ENCODE measurements around the gene SCMH1. TPM values are rescaled to one million over a fixed set of nuclear protein-coding genes. Genes with fewer than 3 reads are reported as not detected.

SCMH1 gene
- total RNA-seq, 2 experiments from 2014 or later = 26.3 to 27.8 TPM

- Mint-ChIP-seq H3K4me3 (no peak overlapping the region), H3K9me3 (no peaks in the 10 kb centered on the region), H3K4me1 (peaks cover 45% of the 10 kb centered on the region), H3K27ac (no peak overlapping the region), H3K27me3 (no peaks in the 10 kb centered on the region), H3K36me3 (peaks cover 72% of the 10 kb centered on the region)
- DNase-seq = no peak
These were observed 254.4 kb downstream of the SCMH1 start for GRCh38 chr1:40987439-40988276.

GRCh38 chr1:40986956-40987355 is 255.2 kb downstream of the SCMH1 start:
- DNase-seq = no peak
- H3K27ac Mint-ChIP-seq = no peak overlapping the region

GRCh38 chr1:40986328-40986783 is 255.8 kb downstream of the SCMH1 start:
- Mint-ChIP-seq H3K4me3 (no peak overlapping the region), H3K9me3 (no peaks in the 10 kb centered on the region), H3K36me3 (peaks cover 73% of the 10 kb centered on the region), H3K4me1 (peaks cover 53% of the 10 kb centered on the region), H3K27me3 (no peaks in the 10 kb centered on the region), H3K27ac (no peak overlapping the region)
- no peak for DNase-seq

More at GRCh38 chr1:40986956-40987355, 255.2 kb downstream of the SCMH1 start:
- Mint-ChIP-seq H3K4me1 (peaks cover 50% of the 10 kb centered on the region), H3K9me3 (no peaks in the 10 kb centered on the region), H3K27me3 (no peaks in the 10 kb centered on the region), H3K4me3 (no peak overlapping the region), H3K36me3 (peaks cover 74% of the 10 kb centered on the region)

GRCh38 chr1:40985875-40986274 is 256.2 kb downstream of the SCMH1 start:
- Mint-ChIP-seq H3K4me1 (peaks cover 58% of the 10 kb centered on the region), H3K9me3 (no peaks in the 10 kb centered on the region), H3K4me3 (no peak overlapping the region)

GRCh38 chr1:40985161-40985560 is 256.9 kb downstream of the SCMH1 start:
- DNase-seq = no peak
- Mint-ChIP-seq H3K27ac (peak overlapping the region; percentile 10), H3K36me3 (peaks cover 76% of the 10 kb centered on the region), H3K9me3 (no peaks in the 10 kb centered on the region), H3K4me3 (no peak overlapping the region), H3K27me3 (no peaks in the 10 kb centered on the region), H3K4me1 (peaks cover 59% of the 10 kb centered on the region)

More at GRCh38 chr1:40985875-40986274, 256.2 kb downstream of the SCMH1 start:
- Mint-ChIP-seq H3K27me3 (no peaks in the 10 kb centered on the region), H3K36me3 (peaks cover 75% of the 10 kb centered on the region), H3K27ac (peak overlapping the region; percentile 17)
- DNase-seq = no peak

GRCh38 chr1:40984531-40984930 is 257.6 kb downstream of the SCMH1 start:
- H3K36me3 Mint-ChIP-seq = peaks cover 71% of the 10 kb centered on the region
- H3K9me3 Mint-ChIP-seq = no peaks in the 10 kb centered on the region
- H3K27me3 Mint-ChIP-seq = no peaks in the 10 kb centered on the region
- H3K4me3 Mint-ChIP-seq = peak overlapping the region; percentile 57
- H3K27ac Mint-ChIP-seq = peak overlapping the region; percentile 88
- DNase-seq = no peak
- peaks cover 59% of the 10 kb centered on the region for H3K4me1 Mint-ChIP-seq

- Mint-ChIP-seq H3K27ac (peak overlapping the region; percentile 88), H3K9me3 (no peaks in the 10 kb centered on the region), H3K4me3 (peak overlapping the region; percentile 57), H3K4me1 (peaks cover 59% of the 10 kb centered on the region), H3K36me3 (peaks cover 70% of the 10 kb centered on the region), H3K27me3 (no peaks in the 10 kb centered on the region)
- no peak for DNase-seq
These were observed 258.0 kb downstream of the SCMH1 start for GRCh38 chr1:40984066-40984465.

GRCh38 chr1:40983286-40983685 is 258.8 kb downstream of the SCMH1 start:
- peaks cover 62% of the 10 kb centered on the region for H3K4me1 Mint-ChIP-seq

GRCh38 chr1:40982721-40983120 is 259.4 kb downstream of the SCMH1 start:
- no peak for DNase-seq
- peaks cover 62% of the 10 kb centered on the region for H3K4me1 Mint-ChIP-seq
- H3K36me3 Mint-ChIP-seq = peaks cover 64% of the 10 kb centered on the region
- no peaks in the 10 kb centered on the region for H3K9me3 Mint-ChIP-seq
- no peaks in the 10 kb centered on the region for H3K27me3 Mint-ChIP-seq
- peak overlapping the region; percentile 93 for H3K4me3 Mint-ChIP-seq
- peak overlapping the region; percentile 54 for H3K27ac Mint-ChIP-seq

More at GRCh38 chr1:40983286-40983685, 258.8 kb downstream of the SCMH1 start:
- peak overlapping the region; percentile 50 for H3K4me3 Mint-ChIP-seq
- peak overlapping the region; percentile 78 for H3K27ac Mint-ChIP-seq
- H3K36me3 Mint-ChIP-seq = peaks cover 66% of the 10 kb centered on the region
- H3K9me3 Mint-ChIP-seq = no peaks in the 10 kb centered on the region
- H3K27me3 Mint-ChIP-seq = no peaks in the 10 kb centered on the region
- DNase-seq = no peak

GRCh38 chr1:40981691-40982448 is 260.2 kb downstream of the SCMH1 start:
- no peak for DNase-seq
- Mint-ChIP-seq H3K27me3 (no peaks in the 10 kb centered on the region), H3K4me3 (peak overlapping the region; percentile 93), H3K4me1 (peaks cover 60% of the 10 kb centered on the region), H3K36me3 (peaks cover 61% of the 10 kb centered on the region), H3K27ac (peak overlapping the region; percentile 54), H3K9me3 (no peaks in the 10 kb centered on the region)

GRCh38 chr1:40980453-40981121 is 261.5 kb downstream of the SCMH1 start:
- Mint-ChIP-seq H3K9me3 (no peaks in the 10 kb centered on the region), H3K27ac (peak overlapping the region; percentile 92)

GRCh38 chr1:40980068-40980452 is 262.0 kb downstream of the SCMH1 start:
- Mint-ChIP-seq H3K27me3 (no peaks in the 10 kb centered on the region), H3K4me3 (peak overlapping the region; percentile 93), H3K36me3 (peaks cover 49% of the 10 kb centered on the region), H3K27ac (peak overlapping the region; percentile 92), H3K9me3 (no peaks in the 10 kb centered on the region), H3K4me1 (peaks cover 52% of the 10 kb centered on the region)
- DNase-seq = no peak

More at GRCh38 chr1:40980453-40981121, 261.5 kb downstream of the SCMH1 start:
- Mint-ChIP-seq H3K4me3 (peak overlapping the region; percentile 93), H3K27me3 (no peaks in the 10 kb centered on the region), H3K36me3 (peaks cover 54% of the 10 kb centered on the region), H3K4me1 (peaks cover 56% of the 10 kb centered on the region)
- peak; percentile 55 for DNase-seq

- Mint-ChIP-seq H3K36me3 (peaks cover 44% of the 10 kb centered on the region), H3K27ac (peak within 1 kb of the TSS; percentile 96), H3K27me3 (no peaks in the 10 kb centered on the region), H3K9me3 (no peaks in the 10 kb centered on the region), H3K4me3 (peak within 1 kb of the TSS; percentile 93), H3K4me1 (peaks cover 46% of the 10 kb centered on the region)
- DNase-seq = peak; percentile 96
These were observed 262.7 kb downstream of the SCMH1 start, which contains the start of gene CTPS1 for GRCh38 chr1:40979241-40980067. Gene CTPS1 (plus strand): TSS chr1:40979696. CDS start chr1:40983291, 3,595 bp downstream.

GRCh38 chr1:40978886-40979240 is 263.2 kb downstream of the SCMH1 start:
- no peaks in the 10 kb centered on the region for H3K27me3 Mint-ChIP-seq
- peak overlapping the region; percentile 96 for H3K27ac Mint-ChIP-seq
- H3K36me3 Mint-ChIP-seq = peaks cover 38% of the 10 kb centered on the region
- no peak for DNase-seq
- no peaks in the 10 kb centered on the region for H3K9me3 Mint-ChIP-seq
- peak overlapping the region; percentile 88 for H3K4me3 Mint-ChIP-seq
- peaks cover 41% of the 10 kb centered on the region for H3K4me1 Mint-ChIP-seq

Measured in activated naive CD8-positive, alpha-beta T cell treated with anti-CD3 and anti-CD28 coated beads for 36 hours (primary cell).